MM.1S (cell line): ENCODE results near the gene GNG12.

Source experiments
- CTCF ChIP-seq: fragments of 300-600 bp; sonication (generic); IDR thresholded peaks from 2 replicates; pipeline ENCODE4 v1.5.1; 2016; ENCODE audit warnings: antibody characterized with exemption, low read length, mixed read lengths
- EZH2phosphoT487 ChIP-seq: fragments of 300-600 bp; sonication (generic); IDR thresholded peaks from 2 replicates; pipeline ENCODE4 v1.6.1; 2018; ENCODE audit warnings: antibody characterized with exemption, low read length

GRCh38 chr1:67721112-67721511, 112.2 kb downstream of the GNG12 start:
- no peak for TF ChIP-seq EZH2phosphoT487
- TF ChIP-seq CTCF = no peak
